CD4-positive, alpha-beta memory T cell (primary cell): ENCODE data around the gene TRRAP. TPM values are rescaled to one million over a fixed set of nuclear protein-coding genes. Genes with fewer than 3 reads are reported as not detected.
A peak's percentile ranks its signal among the peaks of the same experiment; 100 is the strongest.

Experiments
- CTCF ChIA-PET: fragments of 350-600 bp; sonication (Branson Sonifier 250); formaldehyde crosslinking; loops from one replicate; lab custom pipeline; 2021; ENCODE audit warnings: inconsistent platforms; ENCODE audit not compliant: partially characterized antibody; lab: Charles Lee
- POLR2A ChIA-PET: fragments of 350-600 bp; sonication (Branson Sonifier 250); formaldehyde crosslinking; loops from one replicate; lab custom pipeline; 2021; ENCODE audit not compliant: partially characterized antibody; lab: Charles Lee
- DNase-seq, 5 donors: peaks; one replicate each; pipeline versions ENCODE4 v3.0.0 to v3.0.0-alpha.2; 2020 to 2022; ENCODE audit warnings: mixed read lengths in 1 of 5
- H3K27ac ChIP-seq: one replicate; pipeline ENCODE4 v1.7.0; 2013; ENCODE audit warnings: low read depth, low read length
- H3K27me3 ChIP-seq: 2 replicates; pipeline ENCODE4 v1.7.0; 2013; ENCODE audit warnings: mild to moderate bottlenecking, low read length, moderate library complexity; ENCODE audit not compliant: insufficient read depth
- H3K36me3 ChIP-seq: 2 replicates; pipeline ENCODE4 v1.7.0; 2013; ENCODE audit warnings: mild to moderate bottlenecking, low read length, moderate library complexity; ENCODE audit not compliant: insufficient read depth
- H3K4me1 ChIP-seq: 2 replicates; pipeline ENCODE4 v1.7.0; 2013; ENCODE audit warnings: mild to moderate bottlenecking, low read length, moderate library complexity; ENCODE audit not compliant: insufficient read depth
- H3K4me3 ChIP-seq, 2 donors: one replicate each; pipeline ENCODE4 v1.7.0; 2013; ENCODE audit warnings: low read length in 2 of 2, mild to moderate bottlenecking in 1 of 2
- H3K9me3 ChIP-seq, 2 donors: one replicate each; pipeline ENCODE4 v1.7.0; 2013; ENCODE audit warnings: low read length in 2 of 2, control low read depth in 1 of 2; ENCODE audit not compliant: control insufficient read depth in 1 of 2
- H3K27ac Mint-ChIP-seq, 7 donors: one replicate each; pipeline ENCODE4 v1.8.0; 2020 to 2021; ENCODE audit warnings: mixed read lengths in 7 of 7, mild to moderate bottlenecking in 6 of 7, inconsistent platforms in 3 of 7, moderate library complexity in 3 of 7
- H3K27me3 Mint-ChIP-seq, 2 donors: one replicate each; pipeline ENCODE4 v1.8.0; 2020 to 2021; ENCODE audit warnings: mixed read lengths in 2 of 2
- H3K36me3 Mint-ChIP-seq, 2 donors: one replicate each; pipeline ENCODE4 v1.8.0; 2020 to 2021; ENCODE audit warnings: mixed read lengths in 2 of 2, inconsistent platforms in 1 of 2, mild to moderate bottlenecking in 1 of 2
- H3K4me1 Mint-ChIP-seq, 4 donors: one replicate each; pipeline ENCODE4 v1.8.0; 2020 to 2021; ENCODE audit warnings: mixed read lengths in 4 of 4, mild to moderate bottlenecking in 1 of 4
- H3K4me3 Mint-ChIP-seq, 8 donors: one replicate each; pipeline ENCODE4 v1.8.0; 2020 to 2021; ENCODE audit warnings: mixed read lengths in 8 of 8, mild to moderate bottlenecking in 7 of 8, moderate library complexity in 6 of 8, inconsistent platforms in 3 of 8
- H3K9me3 Mint-ChIP-seq, 8 donors: one replicate each; pipeline ENCODE4 v1.8.0; 2020 to 2021; ENCODE audit warnings: mixed read lengths in 8 of 8, mild to moderate bottlenecking in 5 of 8, inconsistent platforms in 3 of 8, moderate library complexity in 1 of 8
- intact Hi-C: fragments of 100-400 bp; cut with micrococcal nuclease; formaldehyde crosslinking; loops from one replicate; pipeline ENCODE4 v1.15.1; 2023
- polyA plus RNA-seq, 2 donors: library from polyadenylated mRNA; unstranded; fragments of 300-500 nt; fragmentation: Illumina TruSeq; gene quantifications; one replicate each; pipeline ENCODE4 v1.2.3, GENCODE V29; 2021
- total RNA-seq, 2 experiments: library from RNA; stranded (reverse); gene quantifications; one replicate each; pipeline ENCODE4 v1.2.3, GENCODE V29; 2021

TRRAP gene
- total and polyA plus RNA-seq, 4 experiments from 2014 or later: 0.42 to 89.9 (median 46.0) TPM

DNA sequence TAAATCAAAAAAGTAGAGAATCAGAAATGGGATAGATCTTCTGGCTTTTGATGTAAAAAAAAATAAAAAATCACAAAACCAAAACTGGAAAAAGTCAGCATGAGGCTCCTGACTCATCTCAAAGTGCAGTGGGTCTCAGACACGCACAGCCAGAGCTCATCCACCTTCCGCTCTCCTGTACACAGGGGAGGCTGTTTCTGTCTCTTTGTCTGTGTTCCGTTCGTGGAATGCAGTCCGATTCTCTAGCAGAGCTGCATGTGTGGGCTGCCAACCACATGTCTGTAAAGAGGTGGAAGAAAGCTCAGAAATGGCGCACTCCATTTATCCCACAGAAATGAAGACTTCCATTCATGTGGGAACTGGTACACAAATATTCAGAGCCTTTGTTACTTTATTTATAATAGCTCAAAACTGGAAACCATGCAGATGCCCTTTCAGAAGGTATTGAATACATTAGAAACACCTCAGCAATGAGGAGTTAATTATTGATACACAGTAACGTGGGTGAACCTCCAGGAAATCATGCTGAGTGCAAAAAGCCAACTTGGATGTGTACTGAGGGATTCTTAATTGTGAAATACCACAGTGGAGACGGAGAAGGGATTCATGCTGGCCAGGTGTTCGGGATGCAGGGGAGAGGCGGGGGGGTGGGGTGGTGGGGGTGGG, 123.3 kb downstream of the TRRAP start:
- Mint-ChIP-seq H3K27ac (peak overlapping the region in 1 of 7 donors; percentile 18), H3K36me3 (peaks cover 50 to 73% of the 10 kb centered on the region in 2 donors), H3K27me3 (no peaks in the 10 kb centered on the region), H3K9me3 (no peaks in the 10 kb centered on the region), H3K4me1 (peaks cover 0 to 2% (median under 1%) of the 10 kb centered on the region in 4 donors), H3K4me3 (no peak overlapping the region)
- no peaks in the 10 kb centered on the region for H3K9me3 ChIP-seq
- peaks cover 76% of the 10 kb centered on the region for H3K36me3 ChIP-seq
- no peaks in the 10 kb centered on the region for H3K4me1 ChIP-seq
- no peak for DNase-seq
- H3K27me3 ChIP-seq: no peaks in the 10 kb centered on the region
- H3K4me3 ChIP-seq: no peak overlapping the region
- intact Hi-C loops: no loop called here
- ChIA-PET POLR2A (no interaction called here), CTCF (no interaction called here)
- no peak overlapping the region for H3K27ac ChIP-seq

DNA sequence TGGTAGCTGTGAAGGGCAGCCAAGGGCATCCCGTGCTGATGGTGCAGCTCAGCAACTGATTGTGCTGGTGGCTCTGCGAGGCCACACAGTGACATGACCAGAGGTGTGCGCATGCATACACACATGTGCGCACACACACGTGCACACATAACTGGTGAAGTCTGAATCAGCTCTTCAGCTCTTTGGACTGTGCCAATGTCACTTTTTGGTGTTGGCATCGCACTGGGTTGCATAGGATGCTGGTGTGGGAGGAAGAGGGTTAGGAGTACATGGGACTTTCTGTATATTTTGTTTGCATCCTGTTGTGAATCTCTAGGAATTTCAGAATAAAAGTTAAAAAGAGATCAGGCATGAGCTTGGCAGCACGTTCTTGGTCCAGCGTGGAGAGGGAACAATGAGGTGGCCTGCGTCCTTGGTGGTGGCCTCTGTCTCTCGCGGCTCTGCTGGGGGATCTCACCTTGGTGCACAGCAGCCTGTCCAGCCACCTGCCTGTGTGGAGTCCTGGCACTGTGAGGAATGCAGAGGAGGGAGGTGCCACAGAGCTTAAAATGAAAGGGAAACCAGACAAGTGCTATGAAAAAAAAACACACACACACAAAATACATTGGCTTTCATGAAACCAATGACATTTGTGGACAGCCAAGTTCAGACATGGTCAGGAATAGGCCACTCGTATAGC, 124.0 kb downstream of the TRRAP start:
- Histone ChIP-seq H3K9me3 (no peaks in the 10 kb centered on the region), H3K4me3 (no peak overlapping the region), H3K27ac (no peak overlapping the region), H3K4me1 (no peaks in the 10 kb centered on the region), H3K27me3 (no peaks in the 10 kb centered on the region), H3K36me3 (peaks cover 81% of the 10 kb centered on the region)
- peak overlapping the region in 2 of 7 donors; percentile 4 to 59 for H3K27ac Mint-ChIP-seq
- POLR2A ChIA-PET: no interaction called here
- H3K27me3 Mint-ChIP-seq: no peaks in the 10 kb centered on the region
- H3K4me3 Mint-ChIP-seq: peak overlapping the region in 1 of 8 donors; percentile 20
- DNase-seq: no peak
- CTCF ChIA-PET: no interaction called here
- H3K36me3 Mint-ChIP-seq: peaks cover 55 to 78% of the 10 kb centered on the region in 2 donors
- peaks cover 0 to 2% (median under 1%) of the 10 kb centered on the region in 4 donors for H3K4me1 Mint-ChIP-seq
- no peaks in the 10 kb centered on the region for H3K9me3 Mint-ChIP-seq
- intact Hi-C loops: no loop called here

DNA sequence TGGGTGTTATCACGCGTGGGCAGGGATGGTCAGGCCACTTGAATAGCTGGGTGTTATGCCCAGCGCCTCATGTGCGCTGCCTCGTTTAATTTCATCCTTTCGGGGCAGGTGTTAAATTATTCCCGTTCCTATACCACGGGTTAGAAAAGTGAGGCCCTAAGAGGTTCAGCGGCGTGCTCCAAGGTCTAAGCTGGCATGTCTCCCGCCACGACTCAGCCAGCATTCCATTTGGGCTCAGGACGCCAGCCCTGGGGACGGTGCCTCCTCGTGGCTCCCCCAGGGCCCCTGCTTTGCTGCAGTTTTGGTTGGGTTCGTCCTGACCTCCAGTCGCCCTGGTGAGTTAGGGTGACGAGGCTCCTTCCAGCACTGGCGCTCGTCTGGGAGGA, 124.5 kb downstream of the TRRAP start:
- no peaks in the 10 kb centered on the region for H3K27me3 Mint-ChIP-seq
- intact Hi-C loops: no loop called here
- H3K27me3 ChIP-seq: no peaks in the 10 kb centered on the region
- ChIA-PET CTCF (no interaction called here), POLR2A (no interaction called here)
- H3K4me1 Mint-ChIP-seq: peaks cover 0 to 2% (median under 1%) of the 10 kb centered on the region in 4 donors
- no peak for DNase-seq
- H3K4me3 Mint-ChIP-seq: no peak overlapping the region
- H3K4me3 ChIP-seq: no peak overlapping the region
- H3K36me3 Mint-ChIP-seq: peaks cover 55 to 75% of the 10 kb centered on the region in 2 donors
- H3K9me3 Mint-ChIP-seq: no peaks in the 10 kb centered on the region
- H3K27ac ChIP-seq: no peak overlapping the region
- H3K36me3 ChIP-seq: peaks cover 77% of the 10 kb centered on the region
- no peaks in the 10 kb centered on the region for H3K9me3 ChIP-seq
- no peaks in the 10 kb centered on the region for H3K4me1 ChIP-seq
- no peak overlapping the region for H3K27ac Mint-ChIP-seq

DNA sequence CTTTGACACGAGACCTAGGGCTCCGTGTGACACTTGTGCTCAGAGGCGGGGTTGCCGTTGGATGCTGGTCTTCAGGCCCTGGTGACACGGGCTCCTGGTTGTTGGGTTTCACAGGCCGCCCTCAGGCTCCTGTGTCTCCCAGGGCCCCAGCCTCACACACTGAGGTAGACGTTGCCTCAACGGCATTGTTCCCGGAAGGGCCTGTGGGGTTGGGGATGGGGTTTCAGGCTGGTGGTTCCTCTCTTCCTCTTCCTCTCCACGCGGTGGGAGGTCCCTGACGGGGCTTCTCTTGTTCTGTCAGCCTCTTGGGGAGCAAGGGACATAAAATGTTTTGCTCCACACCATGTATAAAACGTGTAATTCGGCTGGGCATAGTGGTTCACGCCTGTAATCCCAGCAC, 125.1 kb downstream of the TRRAP start:
- H3K4me3 Mint-ChIP-seq: no peak overlapping the region
- H3K36me3 Mint-ChIP-seq: peaks cover 55 to 78% of the 10 kb centered on the region in 2 donors
- Histone ChIP-seq H3K4me3 (no peak overlapping the region), H3K27ac (no peak overlapping the region), H3K27me3 (no peaks in the 10 kb centered on the region), H3K4me1 (no peaks in the 10 kb centered on the region), H3K36me3 (peaks cover 81% of the 10 kb centered on the region), H3K9me3 (no peaks in the 10 kb centered on the region)
- ChIA-PET CTCF (no interaction called here), POLR2A (no interaction called here)
- no peaks in the 10 kb centered on the region for H3K9me3 Mint-ChIP-seq
- peaks cover 0 to 2% (median under 1%) of the 10 kb centered on the region in 4 donors for H3K4me1 Mint-ChIP-seq
- intact Hi-C loops: no loop called here
- no peaks in the 10 kb centered on the region for H3K27me3 Mint-ChIP-seq
- DNase-seq: no peak
- peak overlapping the region in 1 of 7 donors; percentile 19 for H3K27ac Mint-ChIP-seq

DNA sequence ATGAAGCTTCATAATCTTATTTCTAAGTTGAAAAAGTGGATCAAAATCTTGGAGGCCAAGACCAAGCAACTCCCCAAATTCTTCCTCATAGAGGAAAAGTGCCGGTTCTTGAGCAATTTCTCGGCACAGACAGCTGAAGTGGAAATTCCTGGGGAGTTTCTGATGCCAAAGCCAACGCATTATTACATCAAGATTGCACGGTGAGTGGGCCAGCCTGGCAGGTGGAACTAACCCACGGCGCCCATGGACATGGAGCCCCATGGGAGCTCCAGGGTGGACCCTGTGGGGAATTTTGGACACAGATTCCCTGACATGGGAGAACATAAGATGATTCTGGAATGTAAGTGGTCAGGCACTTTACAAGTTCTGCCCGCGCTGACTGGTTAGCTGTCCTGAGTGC, 125.9 kb downstream of the TRRAP start:
- Histone ChIP-seq H3K27me3 (no peaks in the 10 kb centered on the region), H3K36me3 (peaks cover 82% of the 10 kb centered on the region), H3K4me3 (no peak overlapping the region), H3K27ac (no peak overlapping the region), H3K4me1 (no peaks in the 10 kb centered on the region), H3K9me3 (no peaks in the 10 kb centered on the region)
- intact Hi-C loops: no loop called here
- H3K27ac Mint-ChIP-seq: no peak overlapping the region
- no peaks in the 10 kb centered on the region for H3K9me3 Mint-ChIP-seq
- H3K36me3 Mint-ChIP-seq: peaks cover 55 to 78% of the 10 kb centered on the region in 2 donors
- ChIA-PET CTCF (interaction anchor here (1.0 to 1.3 kb wide), 2 partner anchors 17 to 36 kb away, joined by 3 read pairs; no protein-coding TSS in a partner anchor), POLR2A (no interaction called here)
- DNase-seq: no peak
- peaks cover 0 to 2% (median under 1%) of the 10 kb centered on the region in 4 donors for H3K4me1 Mint-ChIP-seq
- H3K4me3 Mint-ChIP-seq: no peak overlapping the region
- no peaks in the 10 kb centered on the region for H3K27me3 Mint-ChIP-seq

DNA sequence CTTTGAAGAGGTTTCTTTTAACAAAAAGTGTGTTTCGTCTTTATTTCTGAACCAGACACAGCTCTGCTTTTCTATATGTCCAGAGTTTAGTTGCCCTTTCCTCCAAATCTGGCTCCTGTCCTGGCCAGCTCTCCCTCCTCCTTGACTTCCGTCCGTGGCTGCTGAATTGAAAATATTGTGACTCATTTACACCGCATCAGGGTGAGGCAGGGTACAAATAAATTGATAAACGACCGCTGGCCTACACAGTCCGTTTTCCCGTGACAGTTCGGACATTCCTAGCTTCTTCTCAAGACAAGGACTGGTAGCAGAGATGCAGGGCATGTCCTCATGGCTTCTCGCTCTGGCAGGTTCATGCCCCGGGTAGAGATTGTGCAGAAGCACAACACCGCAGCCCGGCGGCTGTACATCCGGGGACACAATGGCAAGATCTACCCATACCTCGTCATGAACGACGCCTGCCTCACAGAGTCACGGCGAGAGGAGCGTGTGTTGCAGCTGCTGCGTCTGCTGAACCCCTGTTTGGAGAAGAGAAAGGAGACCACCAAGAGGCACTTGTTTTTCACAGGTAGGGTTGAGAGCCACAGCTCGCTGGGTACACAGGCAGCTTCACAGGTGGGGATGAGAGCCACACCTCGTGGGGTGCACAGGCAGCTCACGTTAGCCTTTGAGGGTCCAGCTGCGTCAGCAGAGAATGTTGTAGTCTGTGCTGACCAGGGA, 126.6 kb downstream of the TRRAP start:
- H3K36me3 ChIP-seq: peaks cover 83% of the 10 kb centered on the region
- Mint-ChIP-seq H3K4me1 (peaks cover 0 to 2% (median under 1%) of the 10 kb centered on the region in 4 donors), H3K36me3 (peaks cover 50 to 77% of the 10 kb centered on the region in 2 donors), H3K9me3 (no peaks in the 10 kb centered on the region), H3K4me3 (peak overlapping the region in 1 of 8 donors; percentile 57), H3K27me3 (no peaks in the 10 kb centered on the region), H3K27ac (peak overlapping the region in 3 of 7 donors; percentile 25 to 64 (median 33))
- intact Hi-C loops: no loop called here
- no peaks in the 10 kb centered on the region for H3K4me1 ChIP-seq
- H3K27ac ChIP-seq: no peak overlapping the region
- no peaks in the 10 kb centered on the region for H3K9me3 ChIP-seq
- no peak overlapping the region for H3K4me3 ChIP-seq
- H3K27me3 ChIP-seq: no peaks in the 10 kb centered on the region
- ChIA-PET POLR2A (no interaction called here), CTCF (interaction anchor here (1.0 to 1.3 kb wide), 3 partner anchors 9 to 35 kb away, joined by 3 to 4 read pairs (median 3); no protein-coding TSS in a partner anchor)
- DNase-seq: no peak

DNA sequence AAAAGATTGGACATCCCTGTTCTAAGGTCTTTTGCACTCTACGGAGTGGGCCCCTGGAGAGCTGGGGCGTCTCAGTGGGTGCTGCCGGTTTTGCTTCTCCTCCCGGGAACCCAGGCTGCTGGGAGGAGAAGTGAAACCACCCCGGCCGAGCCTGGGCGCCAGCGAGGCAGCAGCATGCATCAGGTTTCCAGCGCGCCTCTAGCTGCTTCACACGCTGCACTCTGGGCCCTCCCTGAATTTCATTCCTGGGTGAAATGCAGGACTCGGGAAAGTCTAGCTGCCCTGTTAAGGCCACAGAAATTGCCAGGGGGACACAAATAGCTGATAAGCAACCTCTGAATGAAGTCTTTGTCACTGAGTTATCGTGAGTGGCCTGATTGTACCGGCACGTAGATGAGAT, 127.4 kb downstream of the TRRAP start:
- H3K36me3 Mint-ChIP-seq: peaks cover 55 to 77% of the 10 kb centered on the region in 2 donors

More for the DNA sequence above, 127.4 kb downstream of the TRRAP start:
- intact Hi-C loops: no loop called here
- H3K4me1 Mint-ChIP-seq: peaks cover 0 to under 1% (median under 1%) of the 10 kb centered on the region in 4 donors
- Histone ChIP-seq H3K27ac (no peak overlapping the region), H3K27me3 (no peaks in the 10 kb centered on the region), H3K36me3 (peaks cover 82% of the 10 kb centered on the region), H3K4me3 (no peak overlapping the region), H3K9me3 (no peaks in the 10 kb centered on the region), H3K4me1 (no peaks in the 10 kb centered on the region)
- ChIA-PET POLR2A (no interaction called here), CTCF (interaction anchor here (1.1 kb wide), 1 partner anchor 8 kb away, joined by 4 read pairs; no protein-coding TSS in a partner anchor)
- DNase-seq: no peak
- H3K27me3 Mint-ChIP-seq: no peaks in the 10 kb centered on the region
- H3K9me3 Mint-ChIP-seq: no peaks in the 10 kb centered on the region
- H3K27ac Mint-ChIP-seq: peak overlapping the region in 1 of 7 donors; percentile 47
- no peak overlapping the region for H3K4me3 Mint-ChIP-seq
